B cell (primary cell): ENCODE measurements around the gene SRRM2. TPM values are rescaled to one million over a fixed set of nuclear protein-coding genes. Genes with fewer than 3 reads are reported as not detected.

Experiments used
- ATAC-seq: fragments of 200-7000 bp; cut with Tn5 transposase; one replicate; pipeline ENCODE4 v1.10.0; 2021; ENCODE audit warnings: low read depth, mild to moderate bottlenecking, moderate number of reproducible peaks, moderate library complexity
- CTCF ChIA-PET: fragments of 350-600 bp; sonication (Branson Sonifier 250); formaldehyde crosslinking; loops from one replicate; lab custom pipeline; 2021; ENCODE audit warnings: antibody characterized with exemption, inconsistent platforms; lab: Charles Lee
- POLR2A ChIA-PET: fragments of 350-600 bp; sonication (Branson Sonifier 250); formaldehyde crosslinking; loops from one replicate; lab custom pipeline; 2021; ENCODE audit warnings: antibody characterized with exemption; lab: Charles Lee
- DNase-seq: peaks from one replicate; pipeline ENCODE4 v3.0.0; 2013
- H2AFZ ChIP-seq: 2 replicates; pipeline ENCODE4 v1.6.1; 2012; ENCODE audit warnings: mild to moderate bottlenecking, low read depth, low read length; ENCODE audit not compliant: insufficient read depth, poor library complexity, severe bottlenecking
- H3K27ac ChIP-seq, 2 donors: 1 replicate in 1 of 2; 2 replicates in 1 of 2; pipeline ENCODE4 v1.5.1; 2012 to 2013; ENCODE audit warnings: low read length in 2 of 2, mild to moderate bottlenecking in 2 of 2, moderate library complexity in 1 of 2
- H3K27me3 ChIP-seq, 4 experiments: fragments of 200-600 bp in 1 of 4; sonication (generic) in 1 of 4; replicated peaks in 1 of 4; 1 replicate in 2 of 4; 2 replicates in 2 of 4; pipeline versions ENCODE4 v1.6.1 to v1.7.0; 2013 to 2016; ENCODE audit warnings: low read length in 3 of 4, mild to moderate bottlenecking in 2 of 4, mixed read lengths in 1 of 4, moderate library complexity in 1 of 4; ENCODE audit not compliant: insufficient read depth in 4 of 4, control insufficient read depth in 3 of 4; ENCODE audit errors: control extremely low read depth in 1 of 4
- H3K36me3 ChIP-seq, 2 experiments: replicated peaks in 1 of 2; 1 replicate in 1 of 2; 2 replicates in 1 of 2; pipeline versions ENCODE4 v1.6.1 to v1.7.1; 2013; ENCODE audit warnings: low read length in 1 of 2; ENCODE audit not compliant: insufficient read depth in 2 of 2, control insufficient read depth in 1 of 2; ENCODE audit errors: control extremely low read depth in 1 of 2, extremely low read depth in 1 of 2
- H3K4me1 ChIP-seq, 2 donors: fragments of 200-600 bp in 1 of 2; sonication (generic) in 1 of 2; 1 replicate in 1 of 2; 2 replicates in 1 of 2; pipeline versions ENCODE4 v1.5.1 to v1.6.1; 2013 to 2017; ENCODE audit warnings: low read length in 2 of 2; ENCODE audit not compliant: control insufficient read depth in 2 of 2, insufficient read depth in 2 of 2
- H3K4me2 ChIP-seq: replicated peaks from 2 replicates; pipeline ENCODE3; 2012; ENCODE audit warnings: mild to moderate bottlenecking, low read depth, low read length; ENCODE audit not compliant: poor library complexity, severe bottlenecking
- H3K4me3 ChIP-seq, 5 experiments: fragments of 200-600 bp in 1 of 5; sonication (generic) in 1 of 5; 1 replicate in 3 of 5; 2 replicates in 2 of 5; pipeline versions ENCODE4 v1.5.1 to v1.7.0; 2011 to 2016; ENCODE audit warnings: low read length in 4 of 5, mild to moderate bottlenecking in 4 of 5, low read depth in 2 of 5, control low read depth in 1 of 5, moderate library complexity in 1 of 5; ENCODE audit not compliant: insufficient read depth in 1 of 5; ENCODE audit errors: control extremely low read depth in 1 of 5, extremely low read depth in 1 of 5
- H3K79me2 ChIP-seq: fragments of 200-600 bp; sonication (generic); one replicate; pipeline ENCODE4 v1.6.0; 2016; ENCODE audit warnings: low read length; ENCODE audit not compliant: control insufficient read depth, insufficient read depth
- H3K9ac ChIP-seq: fragments of 200-600 bp; sonication (generic); 2 replicates; pipeline ENCODE4 v1.6.1; 2017; ENCODE audit warnings: mild to moderate bottlenecking, low read length, moderate library complexity
- H3K9me3 ChIP-seq, 3 donors: one replicate each; pipeline versions ENCODE4 v1.6.1 to v1.7.1; 2013; ENCODE audit warnings: low read length in 2 of 3; ENCODE audit not compliant: control insufficient read depth in 2 of 3, insufficient read depth in 1 of 3; ENCODE audit errors: control extremely low read depth in 1 of 3
- H4K20me1 ChIP-seq: 2 replicates; pipeline ENCODE4 v1.6.0; 2012; ENCODE audit warnings: mild to moderate bottlenecking, low read length; ENCODE audit not compliant: insufficient read depth, control insufficient read depth, poor library complexity, severe bottlenecking
- H3K27ac Mint-ChIP-seq: one replicate; pipeline ENCODE4 v1.8.0; 2021; ENCODE audit warnings: mixed read lengths
- H3K27me3 Mint-ChIP-seq: one replicate; pipeline ENCODE4 v1.8.0; 2021; ENCODE audit warnings: mixed read lengths
- H3K4me1 Mint-ChIP-seq: one replicate; pipeline ENCODE4 v1.8.0; 2021; ENCODE audit warnings: mixed read lengths
- H3K4me3 Mint-ChIP-seq: one replicate; pipeline ENCODE4 v1.8.0; 2021; ENCODE audit warnings: mixed read lengths
- H3K9me3 Mint-ChIP-seq: one replicate; pipeline ENCODE4 v1.8.0; 2022; ENCODE audit warnings: mixed read lengths; ENCODE audit not compliant: insufficient read depth
- CTCF ChIP-seq: fragments of 200-600 bp; IDR thresholded peaks from one replicate; pipeline ENCODE4 v1.8.0; 2022; ENCODE audit warnings: antibody characterized with exemption, mild to moderate bottlenecking
- EZH2 ChIP-seq: IDR thresholded peaks from 2 replicates; pipeline ENCODE4 v1.6.1; 2012; ENCODE audit warnings: borderline replicate concordance, low read depth, mild to moderate bottlenecking, moderate library complexity, low read length; ENCODE audit not compliant: insufficient read depth, poor library complexity, severe bottlenecking
- WGBS: methylation state at CpG from one replicate; pipeline ENCODE4 v1.1.5; 2013; ENCODE audit warnings: missing lambda C conversion rate; ENCODE audit not compliant: insufficient coverage; 5-methylcytosine and 5-hydroxymethylcytosine counted together
- intact Hi-C: fragments of 100-400 bp; cut with micrococcal nuclease; formaldehyde crosslinking; loops from one replicate; pipeline ENCODE4 v1.10.0; 2022
- polyA plus RNA-seq: library from polyadenylated mRNA; depleted of rRNA; stranded (reverse); fragments of >200 nt; gene quantifications from 2 replicates; pipeline ENCODE4 v1.2.3, GENCODE V29; 2012
- total RNA-seq, 2 donors: library from RNA; stranded (reverse); fragments of 120-200 nt in 1 of 2; gene quantifications; 1 replicate in 1 of 2; 2 replicates in 1 of 2; pipeline versions ENCODE4 v1.2.3 to v1.2.4, GENCODE V29; 2013 to 2022

Gene SRRM2
- total and polyA plus RNA-seq, 2 donors (not counting 1 experiment from before 2014, with no cell fraction given), result 1,485 to 1,879 TPM

GRCh38 chr16:2813771-2814221, 61.4 kb downstream of the SRRM2 start:
- Histone ChIP-seq H3K36me3 (no peaks in the 10 kb centered on the region), H3K9me3 (no peaks in the 10 kb centered on the region), H3K4me1 (no peaks in the 10 kb centered on the region), H2AFZ (no peak overlapping the region), H3K79me2 (no peaks in the 10 kb centered on the region), H3K4me3 (no peak overlapping the region), H3K27ac (no peak overlapping the region), H3K27me3 (peaks cover 0 to 12% (median 2%) of the 10 kb centered on the region in 4 experiments), H3K9ac (no peak overlapping the region), H3K4me2 (no peak overlapping the region), H4K20me1 (no peaks in the 10 kb centered on the region)
- peaks cover 5% of the 10 kb centered on the region for H3K9me3 Mint-ChIP-seq
- ChIA-PET CTCF (no interaction called here), POLR2A (no interaction called here)
- H3K4me1 Mint-ChIP-seq, result no peaks in the 10 kb centered on the region
- H3K27ac Mint-ChIP-seq, result no peak overlapping the region
- intact Hi-C loops, result no loop called here
- peaks cover 30% of the 10 kb centered on the region for H3K27me3 Mint-ChIP-seq
- TF ChIP-seq EZH2, result no peak
- TF ChIP-seq CTCF, result no peak
- WGBS, result 81% methylated on average over 5 of the region's 7 CpGs
- no peak overlapping the region for H3K4me3 Mint-ChIP-seq
- DNase-seq, result no peak
- ATAC-seq, result no peak

- Mint-ChIP-seq H3K4me3 (no peak overlapping the region), H3K9me3 (no peaks in the 10 kb centered on the region), H3K27ac (no peak overlapping the region), H3K4me1 (no peaks in the 10 kb centered on the region), H3K27me3 (peaks cover 21% of the 10 kb centered on the region)
- H2AFZ ChIP-seq, result no peak overlapping the region
- no peak overlapping the region for H3K4me2 ChIP-seq
- DNase-seq (no peak), ATAC-seq (no peak)
- H3K4me1 ChIP-seq, result no peaks in the 10 kb centered on the region
- WGBS, result 87% methylated on average over 20 of the region's 20 CpGs
- H3K27ac ChIP-seq, result no peak overlapping the region
- no peak for TF ChIP-seq CTCF
- no peak for TF ChIP-seq EZH2
- no peak overlapping the region for H3K9ac ChIP-seq
- H3K27me3 ChIP-seq, result peaks cover 0 to 12% (median 2%) of the 10 kb centered on the region in 4 experiments
- H3K4me3 ChIP-seq, result no peak overlapping the region
- H3K79me2 ChIP-seq, result no peaks in the 10 kb centered on the region
- CTCF ChIA-PET, result no interaction called here
- no peaks in the 10 kb centered on the region for H4K20me1 ChIP-seq
- no peaks in the 10 kb centered on the region for H3K9me3 ChIP-seq
- intact Hi-C loops, result no loop called here
- POLR2A ChIA-PET, result no interaction called here
- no peaks in the 10 kb centered on the region for H3K36me3 ChIP-seq
Observed at GRCh38 chr16:2814551-2815298, 62.3 kb downstream of the SRRM2 start.
